Breast epithelium (tissue), 4 donors: ENCODE results near the gene SORBS1. TPM values are rescaled to one million over a fixed set of nuclear protein-coding genes. Genes with fewer than 3 reads are reported as not detected.

ENCODE experiments used
- DNase-seq, 2 donors: peaks; one replicate each; pipeline ENCODE4 v3.0.0-alpha.2; 2019; ENCODE audit warnings: low spot score in 2 of 2
- H3K27ac ChIP-seq, 2 donors: fragments of 200-600 bp; sonication (generic) in 1 of 2; one replicate each; pipeline ENCODE4 v1.5.1; 2016 to 2019; ENCODE audit warnings: mild to moderate bottlenecking in 1 of 2
- H3K27me3 ChIP-seq, 2 donors: fragments of 200-600 bp; sonication (generic) in 1 of 2; one replicate each; pipeline versions ENCODE4 v1.5.1 to v1.6.0; 2017 to 2019; ENCODE audit warnings: control low read depth in 1 of 2, mild to moderate bottlenecking in 1 of 2
- H3K36me3 ChIP-seq: fragments of 200-600 bp; one replicate; pipeline ENCODE4 v1.5.1; 2019
- H3K4me1 ChIP-seq, 2 donors: fragments of 200-600 bp; sonication (generic); one replicate each; pipeline ENCODE4 v1.5.1; 2016 to 2019; ENCODE audit warnings: control low read depth in 1 of 2
- H3K4me3 ChIP-seq, 3 donors: fragments of 200-600 bp; sonication (generic); 1 replicate in 2 of 3; 2 replicates in 1 of 3; pipeline ENCODE4 v1.5.1; 2016 to 2019; ENCODE audit warnings: mild to moderate bottlenecking in 3 of 3, moderate library complexity in 2 of 3
- H3K9me3 ChIP-seq, 2 donors: fragments of 200-600 bp; sonication (generic) in 1 of 2; one replicate each; pipeline ENCODE4 v1.5.1; 2016 to 2019; ENCODE audit warnings: control low read depth in 1 of 2
- CTCF ChIP-seq, 3 donors: fragments of 450-650 bp; IDR thresholded peaks; one replicate each; pipeline ENCODE4 v1.5.1; 2016 to 2017; ENCODE audit warnings: antibody characterized with exemption in 3 of 3, mild to moderate bottlenecking in 3 of 3, moderate library complexity in 3 of 3
- POLR2A ChIP-seq: fragments of 450-650 bp; IDR thresholded peaks from one replicate; pipeline ENCODE4 v1.6.1; 2016; ENCODE audit warnings: antibody characterized with exemption, mild to moderate bottlenecking, moderate library complexity
- POLR2AphosphoS5 ChIP-seq, 3 donors: sonication (generic); formaldehyde crosslinking; IDR thresholded peaks; one replicate each; pipeline ENCODE4 v1.6.1; 2017; ENCODE audit warnings: antibody characterized with exemption in 3 of 3
- intact Hi-C: fragments of 100-400 bp; cut with DNase I; formaldehyde crosslinking; loops from one replicate; pipeline ENCODE4 v1.15.1; 2023; ENCODE audit warnings: low total_unique reads
- total RNA-seq, 3 donors: library from RNA; depleted of rRNA; stranded (reverse); fragments of >200 nt; gene quantifications; one replicate each; pipeline ENCODE4 v1.1.0, GENCODE V29; 2016

SORBS1 gene
- total RNA-seq, 3 donors from 2014 or later, result 156 to 455 (median 200) TPM

- no peaks in the 10 kb centered on the region for H3K36me3 ChIP-seq
- DNase-seq, result peak in 1 of 2 donors; percentile 72
- intact Hi-C loops, result no loop called here
- no peaks in the 10 kb centered on the region for H3K27me3 ChIP-seq
- no peak for TF ChIP-seq POLR2AphosphoS5 (IDR thresholded peaks at IDR 0.05)
- no peak for TF ChIP-seq CTCF (IDR thresholded peaks at IDR 0.05)
- no peak for TF ChIP-seq POLR2A
- H3K9me3 ChIP-seq, result no peaks in the 10 kb centered on the region
- H3K4me1 ChIP-seq, result peaks cover 0 to 12% of the 10 kb centered on the region in 2 donors
- peak overlapping the region; percentile 90 to 96 for H3K27ac ChIP-seq
- H3K4me3 ChIP-seq, result peak overlapping the region; percentile 26 to 65 (median 49)
These were observed 146.2 kb downstream of the SORBS1 start for GRCh38 chr10:95414844-95415485.

DNA sequence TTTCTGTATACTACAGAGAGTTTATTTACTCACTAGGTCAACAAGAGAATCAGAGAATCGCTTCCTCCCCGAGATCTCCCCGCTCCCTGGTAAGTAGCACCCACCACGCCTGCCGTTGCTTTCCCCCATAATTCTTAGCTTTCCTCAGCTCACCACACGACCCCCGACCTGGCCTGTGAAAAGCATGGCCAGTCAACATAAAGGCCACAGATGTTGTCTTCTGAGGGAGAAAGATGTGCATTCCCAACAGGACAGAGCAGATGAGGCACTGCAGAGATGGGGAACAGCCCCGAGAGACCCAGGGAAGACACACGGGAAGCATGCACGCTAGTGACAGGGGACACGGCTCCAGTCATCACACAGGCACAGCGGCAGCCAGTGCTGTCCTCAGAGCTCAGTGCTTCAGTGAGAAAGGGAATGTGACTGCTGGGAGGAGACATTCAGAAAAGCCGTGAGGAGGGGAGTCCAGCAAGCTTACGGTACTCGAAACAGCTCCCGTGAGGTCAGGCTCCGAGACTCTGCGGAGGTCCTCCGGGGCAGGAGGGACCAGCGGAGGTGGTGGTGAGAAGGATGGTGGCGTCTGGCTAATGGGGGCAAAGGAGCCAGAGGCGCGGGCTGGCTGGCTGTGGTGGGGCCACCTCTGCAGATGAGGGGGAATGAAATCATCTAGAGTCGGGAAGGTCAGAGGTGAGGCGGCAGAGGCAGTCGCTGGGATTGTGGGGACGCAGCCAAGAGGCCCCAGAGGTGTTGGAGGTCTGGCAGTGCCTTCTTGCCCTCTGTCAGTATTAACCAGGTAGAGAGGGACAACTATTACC is 146.9 kb downstream of the SORBS1 start:
- peak overlapping the region; percentile 15 to 65 (median 49) for H3K4me3 ChIP-seq
- no peaks in the 10 kb centered on the region for H3K36me3 ChIP-seq
- no peaks in the 10 kb centered on the region for H3K27me3 ChIP-seq
- intact Hi-C loops, result no loop called here
- peak overlapping the region; percentile 90 to 96 for H3K27ac ChIP-seq
- no peaks in the 10 kb centered on the region for H3K9me3 ChIP-seq
- TF ChIP-seq POLR2AphosphoS5 (IDR thresholded peaks at IDR 0.05) (no peak), CTCF (IDR thresholded peaks at IDR 0.05) (no peak), POLR2A (no peak)
- peaks cover 4 to 12% of the 10 kb centered on the region in 2 donors for H3K4me1 ChIP-seq
- DNase-seq, result no peak

- intact Hi-C loops, result no loop called here
- peak overlapping the region; percentile 90 to 96 for H3K27ac ChIP-seq
- TF ChIP-seq POLR2AphosphoS5 (IDR thresholded peaks at IDR 0.05) (no peak), CTCF (IDR thresholded peaks at IDR 0.05) (no peak), POLR2A (no peak)
- peak overlapping the region in 1 of 3 donors; percentile 15 for H3K4me3 ChIP-seq
- peaks cover 4 to 12% of the 10 kb centered on the region in 2 donors for H3K4me1 ChIP-seq
- DNase-seq, result no peak
- no peaks in the 10 kb centered on the region for H3K9me3 ChIP-seq
- no peaks in the 10 kb centered on the region for H3K36me3 ChIP-seq
- no peaks in the 10 kb centered on the region for H3K27me3 ChIP-seq
These were observed 147.6 kb downstream of the SORBS1 start for GRCh38 chr10:95413588-95413987.

GRCh38 chr10:95411635-95412034 is 149.5 kb downstream of the SORBS1 start:
- DNase-seq, result no peak
- Histone ChIP-seq H3K27ac (peak overlapping the region; percentile 90 to 96), H3K4me3 (no peak overlapping the region), H3K36me3 (no peaks in the 10 kb centered on the region), H3K4me1 (peaks cover 11 to 16% of the 10 kb centered on the region in 2 donors), H3K27me3 (no peaks in the 10 kb centered on the region), H3K9me3 (no peaks in the 10 kb centered on the region)
- no peak for TF ChIP-seq POLR2AphosphoS5 (IDR thresholded peaks at IDR 0.05)
- no peak for TF ChIP-seq CTCF (IDR thresholded peaks at IDR 0.05)
- TF ChIP-seq POLR2A, result no peak
- intact Hi-C loops, result no loop called here
